HepG2 (cell line): Measurements from ENCODE around the gene KCTD19. TPM values are rescaled to one million over a fixed set of nuclear protein-coding genes. Genes with fewer than 3 reads are reported as not detected.

Source experiments
- CBFB ChIP-seq: sonication (generic); formaldehyde crosslinking; IDR thresholded peaks from 2 replicates; pipeline ENCODE4 v1.4.0; 2020; ENCODE audit warnings: missing genetic modification reagents
- CREM ChIP-seq, 2 experiments: sonication (generic) in 1 of 2; formaldehyde crosslinking in 1 of 2; IDR thresholded peaks; 2 replicates each; pipeline versions ENCODE4 v1.4.0 to v1.6.1; 2016 to 2020; ENCODE audit warnings: antibody characterized with exemption in 1 of 2, mild to moderate bottlenecking in 1 of 2, missing genetic modification reagents in 1 of 2
- FOXK2 ChIP-seq: fragments of 450-650 bp; IDR thresholded peaks from 2 replicates; pipeline ENCODE4 v1.6.1; 2016
- IKZF1 ChIP-seq: fragments of 450-650 bp; IDR thresholded peaks from 2 replicates; pipeline ENCODE4 v1.7.1; 2016
- IRF2 ChIP-seq: IDR thresholded peaks from 2 replicates; pipeline ENCODE4 v1.6.1; 2018; ENCODE audit warnings: missing genetic modification reagents, missing compliant biosample characterization
- KAT8 ChIP-seq: IDR thresholded peaks from 2 replicates; pipeline ENCODE4 v1.6.1; 2016; ENCODE audit warnings: missing genetic modification reagents, missing compliant biosample characterization
- KLF11 ChIP-seq: IDR thresholded peaks from 2 replicates; pipeline ENCODE4 v1.6.1; 2016; ENCODE audit warnings: missing compliant biosample characterization
- KLF16 ChIP-seq, 2 experiments: sonication (generic) in 1 of 2; formaldehyde crosslinking in 1 of 2; IDR thresholded peaks; 2 replicates each; pipeline versions ENCODE4 v1.6.1 to v1.8.0; 2016 to 2023; ENCODE audit warnings: missing genetic modification reagents in 2 of 2, missing compliant biosample characterization in 1 of 2
- MAFF ChIP-seq: IDR thresholded peaks from 2 replicates; pipeline ENCODE4 v1.6.1; 2011; ENCODE audit warnings: low read depth, low read length, improper control_type of control experiment
- MYC ChIP-seq: sonication (generic); formaldehyde crosslinking; IDR thresholded peaks from 2 replicates; pipeline ENCODE4 v1.9.0; 2021; ENCODE audit warnings: missing genetic modification reagents, borderline replicate concordance
- RBM39 ChIP-seq: fragments of 200-400 bp; formaldehyde crosslinking; IDR thresholded peaks from one replicate; pipeline ENCODE4 v1.6.1; 2018; ENCODE audit warnings: antibody characterized with exemption, mild to moderate bottlenecking, low read depth, low read length; ENCODE audit not compliant: poor library complexity, severe bottlenecking
- REL ChIP-seq: sonication (generic); formaldehyde crosslinking; conservative IDR thresholded peaks from 2 replicates; pipeline ENCODE4 v1.8.0; 2022; ENCODE audit warnings: mild to moderate bottlenecking, missing genetic modification reagents, moderate library complexity
- SKI ChIP-seq: fragments of 450-650 bp; IDR thresholded peaks from one replicate; pipeline ENCODE4 v1.6.1; 2018; ENCODE audit warnings: mild to moderate bottlenecking; ENCODE audit not compliant: partially characterized antibody
- SYNCRIP ChIP-seq: fragments of 200-400 bp; formaldehyde crosslinking; IDR thresholded peaks from 2 replicates; pipeline ENCODE4 v1.6.1; 2018; ENCODE audit warnings: mild to moderate bottlenecking, low read depth, low read length; ENCODE audit not compliant: insufficient read depth
- TRIM24 ChIP-seq: sonication (generic); formaldehyde crosslinking; IDR thresholded peaks from 2 replicates; pipeline ENCODE4 v1.8.0; 2022; ENCODE audit warnings: mild to moderate bottlenecking, missing genetic modification reagents
- YEATS4 ChIP-seq: sonication (generic); formaldehyde crosslinking; IDR thresholded peaks from 2 replicates; pipeline ENCODE4 v1.4.0; 2020; ENCODE audit warnings: missing genetic modification reagents, borderline replicate concordance
- ZEB1 ChIP-seq: IDR thresholded peaks from 2 replicates; pipeline ENCODE4 v1.6.1; 2012; ENCODE audit warnings: mild to moderate bottlenecking, low read depth, inconsistent platforms; ENCODE audit not compliant: insufficient replicate concordance
- ZKSCAN5 ChIP-seq: sonication (generic); formaldehyde crosslinking; IDR thresholded peaks from 2 replicates; pipeline ENCODE4 v1.5.1; 2020; ENCODE audit warnings: mild to moderate bottlenecking, missing genetic modification reagents
- ZNF180 ChIP-seq: sonication (generic); formaldehyde crosslinking; IDR thresholded peaks from 2 replicates; pipeline ENCODE4 v1.4.0; 2020; ENCODE audit warnings: low read depth, missing genetic modification reagents, borderline replicate concordance
- ZNF354B ChIP-seq: sonication (generic); formaldehyde crosslinking; IDR thresholded peaks from 2 replicates; pipeline ENCODE4 v1.8.0; 2022; ENCODE audit warnings: mild to moderate bottlenecking, missing genetic modification reagents
- ZNF557 ChIP-seq: sonication (generic); formaldehyde crosslinking; IDR thresholded peaks from 2 replicates; pipeline ENCODE4 v1.4.0; 2020; ENCODE audit warnings: missing genetic modification reagents
- ZNF652 ChIP-seq: IDR thresholded peaks from 2 replicates; pipeline ENCODE4 v1.6.1; 2016; ENCODE audit warnings: low read depth, borderline replicate concordance
- ZNF850 ChIP-seq: sonication (generic); formaldehyde crosslinking; conservative IDR thresholded peaks from 2 replicates; pipeline ENCODE4 v1.9.0; 2021; ENCODE audit warnings: mild to moderate bottlenecking, missing genetic modification reagents
- polyA plus RNA-seq, 8 experiments: library from polyadenylated mRNA; depleted of rRNA in 3 of 8; stranded (reverse) in 7 of 8; unstranded in 1 of 8; fragments of >200 nt; fragmentation: Illumina TruSeq in 4 of 8; extraction: Trizol in 4 of 8; gene quantifications; 2 replicates each; pipeline versions ENCODE4 v1.2.1 to v1.2.3, GENCODE V29; 2011 to 2016; ENCODE audit warnings: low read depth in 4 of 8, missing spikeins in 1 of 8, mixed read lengths in 1 of 8; ENCODE audit not compliant: insufficient read depth in 1 of 8
- total RNA-seq, 5 experiments: library from RNA; depleted of rRNA; stranded (reverse); fragments of >200 nt; fragmentation: Illumina TruSeq; extraction: Trizol; gene quantifications; 2 replicates each; pipeline ENCODE4 v1.2.3, GENCODE V29; 2016; ENCODE audit warnings: low read depth in 1 of 5
- TF ChIP-seq, protein P1 (sequence below): sonication (generic); formaldehyde crosslinking; conservative IDR thresholded peaks from 2 replicates; pipeline ENCODE4 v1.8.0; 2022; ENCODE audit warnings: missing genetic modification reagents
- TF ChIP-seq, protein P2 (sequence below): IDR thresholded peaks from 2 replicates; pipeline ENCODE4 v1.6.1; 2016; ENCODE audit warnings: control low read depth
- TF ChIP-seq, protein P3 (sequence below): fragments of 450-650 bp; IDR thresholded peaks from 2 replicates; pipeline ENCODE4 v1.6.1; 2017; ENCODE audit warnings: mild to moderate bottlenecking

KCTD19 gene
- total and polyA plus RNA-seq, 2 of the 13 experiments (the other 11 are each of a cell fraction or from before 2014, with no cell fraction given) = not detected

DNA sequence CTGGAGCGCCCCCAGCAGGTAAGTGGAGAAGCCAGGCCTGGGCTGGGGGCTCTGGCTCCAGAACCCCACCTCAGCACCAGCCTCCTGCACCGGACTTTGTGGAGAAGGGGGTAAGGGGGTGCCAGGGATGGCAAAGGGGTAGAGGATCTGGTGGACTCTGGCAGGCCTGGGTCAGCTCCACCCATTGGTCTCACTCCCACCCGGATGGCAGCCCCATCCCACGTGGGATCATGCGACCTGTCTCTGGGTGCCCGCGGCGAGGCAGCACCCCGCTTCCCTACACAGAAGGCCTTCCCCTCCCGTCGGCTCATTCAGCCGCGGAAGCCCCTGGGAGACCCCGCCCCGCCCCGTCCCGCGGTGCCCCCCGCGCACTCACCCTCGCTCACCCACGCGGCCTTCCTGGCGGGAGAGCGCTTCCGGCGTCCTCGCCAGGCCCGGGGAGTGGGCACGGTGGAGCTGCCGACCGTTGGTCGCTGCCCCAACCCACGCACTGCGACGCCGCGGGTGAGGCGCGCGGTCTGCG is 47.7 kb downstream of the KCTD19 start (continued):
- TF ChIP-seq, protein P1, sequence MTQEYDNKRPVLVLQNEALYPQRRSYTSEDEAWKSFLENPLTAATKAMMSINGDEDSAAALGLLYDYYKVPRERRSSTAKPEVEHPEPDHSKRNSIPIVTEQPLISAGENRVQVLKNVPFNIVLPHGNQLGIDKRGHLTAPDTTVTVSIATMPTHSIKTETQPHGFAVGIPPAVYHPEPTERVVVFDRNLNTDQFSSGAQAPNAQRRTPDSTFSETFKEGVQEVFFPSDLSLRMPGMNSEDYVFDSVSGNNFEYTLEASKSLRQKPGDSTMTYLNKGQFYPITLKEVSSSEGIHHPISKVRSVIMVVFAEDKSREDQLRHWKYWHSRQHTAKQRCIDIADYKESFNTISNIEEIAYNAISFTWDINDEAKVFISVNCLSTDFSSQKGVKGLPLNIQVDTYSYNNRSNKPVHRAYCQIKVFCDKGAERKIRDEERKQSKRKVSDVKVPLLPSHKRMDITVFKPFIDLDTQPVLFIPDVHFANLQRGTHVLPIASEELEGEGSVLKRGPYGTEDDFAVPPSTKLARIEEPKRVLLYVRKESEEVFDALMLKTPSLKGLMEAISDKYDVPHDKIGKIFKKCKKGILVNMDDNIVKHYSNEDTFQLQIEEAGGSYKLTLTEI = no peak
- TF ChIP-seq REL (CRISPR knock-in tag) (no peak), SKI (no peak), ZNF652 (no peak), CBFB (CRISPR knock-in tag) (no peak; the same call in 1 of the 2 replicates), YEATS4 (CRISPR knock-in tag) (0 out of 2 replicates have a peak, but pooled peaks have one; percentile 74), TRIM24 (CRISPR knock-in tag) (no peak), ZEB1 (no peak), FOXK2 (no peak), KAT8 (CRISPR knock-in tag) (0 out of 2 replicates have a peak, but pooled peaks have one; percentile 25), MYC (CRISPR knock-in tag) (no peak; the same call in none of the 2 replicates), IKZF1 (no peak), KLF16 (CRISPR knock-in tag; IDR thresholded peaks at IDR 0.05) (no peak), ZNF557 (CRISPR knock-in tag) (peak; percentile 63; the same call in 1 of the 2 replicates), ZNF180 (CRISPR knock-in tag) (no peak), ZKSCAN5 (CRISPR knock-in tag) (no peak), SYNCRIP (no peak), IRF2 (no peak), ZNF850 (CRISPR knock-in tag) (0 out of 2 replicates have a peak, but pooled peaks have one; percentile 60), ZNF354B (CRISPR knock-in tag) (no peak), RBM39 (no peak), CREM (IDR thresholded peaks at IDR 0.05) (no peak), CREM (CRISPR knock-in tag; IDR thresholded peaks at IDR 0.05) (no peak), KLF11 (CRISPR knock-in tag) (no peak; the same call in 1 of the 2 replicates), MAFF (no peak)
- TF ChIP-seq, protein P2, sequence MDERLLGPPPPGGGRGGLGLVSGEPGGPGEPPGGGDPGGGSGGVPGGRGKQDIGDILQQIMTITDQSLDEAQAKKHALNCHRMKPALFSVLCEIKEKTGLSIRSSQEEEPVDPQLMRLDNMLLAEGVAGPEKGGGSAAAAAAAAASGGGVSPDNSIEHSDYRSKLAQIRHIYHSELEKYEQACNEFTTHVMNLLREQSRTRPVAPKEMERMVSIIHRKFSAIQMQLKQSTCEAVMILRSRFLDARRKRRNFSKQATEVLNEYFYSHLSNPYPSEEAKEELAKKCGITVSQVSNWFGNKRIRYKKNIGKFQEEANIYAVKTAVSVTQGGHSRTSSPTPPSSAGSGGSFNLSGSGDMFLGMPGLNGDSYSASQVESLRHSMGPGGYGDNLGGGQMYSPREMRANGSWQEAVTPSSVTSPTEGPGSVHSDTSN (CRISPR knock-in tag) = no peak
- TF ChIP-seq, protein P3, sequence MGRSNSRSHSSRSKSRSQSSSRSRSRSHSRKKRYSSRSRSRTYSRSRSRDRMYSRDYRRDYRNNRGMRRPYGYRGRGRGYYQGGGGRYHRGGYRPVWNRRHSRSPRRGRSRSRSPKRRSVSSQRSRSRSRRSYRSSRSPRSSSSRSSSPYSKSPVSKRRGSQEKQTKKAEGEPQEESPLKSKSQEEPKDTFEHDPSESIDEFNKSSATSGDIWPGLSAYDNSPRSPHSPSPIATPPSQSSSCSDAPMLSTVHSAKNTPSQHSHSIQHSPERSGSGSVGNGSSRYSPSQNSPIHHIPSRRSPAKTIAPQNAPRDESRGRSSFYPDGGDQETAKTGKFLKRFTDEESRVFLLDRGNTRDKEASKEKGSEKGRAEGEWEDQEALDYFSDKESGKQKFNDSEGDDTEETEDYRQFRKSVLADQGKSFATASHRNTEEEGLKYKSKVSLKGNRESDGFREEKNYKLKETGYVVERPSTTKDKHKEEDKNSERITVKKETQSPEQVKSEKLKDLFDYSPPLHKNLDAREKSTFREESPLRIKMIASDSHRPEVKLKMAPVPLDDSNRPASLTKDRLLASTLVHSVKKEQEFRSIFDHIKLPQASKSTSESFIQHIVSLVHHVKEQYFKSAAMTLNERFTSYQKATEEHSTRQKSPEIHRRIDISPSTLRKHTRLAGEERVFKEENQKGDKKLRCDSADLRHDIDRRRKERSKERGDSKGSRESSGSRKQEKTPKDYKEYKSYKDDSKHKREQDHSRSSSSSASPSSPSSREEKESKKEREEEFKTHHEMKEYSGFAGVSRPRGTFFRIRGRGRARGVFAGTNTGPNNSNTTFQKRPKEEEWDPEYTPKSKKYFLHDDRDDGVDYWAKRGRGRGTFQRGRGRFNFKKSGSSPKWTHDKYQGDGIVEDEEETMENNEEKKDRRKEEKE = no peak
